ENCODE data around the gene MTERF4. TPM values are rescaled to one million over a fixed set of nuclear protein-coding genes. Genes with fewer than 3 reads are reported as not detected.

The MTERF4 gene
- total and polyA plus RNA-seq, 3 experiments from 2014 or later = 46.4 to 49.2 (median 48.0) TPM

DNA sequence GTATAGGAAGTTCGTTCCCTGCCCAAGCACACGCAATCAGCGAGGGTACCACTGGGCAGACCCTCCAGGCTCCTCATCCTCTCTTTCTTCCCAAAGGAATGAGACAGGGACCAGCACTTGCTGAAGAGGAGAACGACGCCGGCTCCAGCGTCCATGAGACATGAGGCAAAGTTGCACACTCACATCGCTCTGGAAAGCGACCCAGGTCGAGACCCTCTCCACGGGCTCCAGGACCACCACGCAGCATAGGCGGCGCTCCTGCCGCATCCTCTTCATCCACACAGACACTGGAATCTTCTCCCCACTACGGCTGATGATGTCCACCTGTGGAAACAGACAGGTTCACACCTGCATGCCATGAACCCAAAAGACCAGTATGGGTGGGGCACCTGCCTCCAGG, 36.4 kb upstream of the MTERF4 start:
- Histone ChIP-seq H3K4me3 (ENCODE audit: low read length) (no peak overlapping the region), H3K27me3 (ENCODE audit: insufficient read depth, low read length, poor library complexity, severe bottlenecking) (no peaks in the 10 kb centered on the region), H3K9me3 (ENCODE audit: low read length) (no peaks in the 10 kb centered on the region), H3K36me3 (ENCODE audit: insufficient read depth, low read length) (peaks cover 9% of the 10 kb centered on the region), H3K27ac (ENCODE audit: low read depth, low read length) (no peak overlapping the region), H3K4me1 (ENCODE audit: insufficient read depth, low read length) (no peaks in the 10 kb centered on the region)
- ChIA-PET POLR2A (no interaction called here), CTCF (interaction anchor here (1.5 kb wide), 1 partner anchor 14 kb away, joined by 4 read pairs; no protein-coding TSS in a partner anchor)
- peaks cover 0 to 1% (median under 1%) of the 10 kb centered on the region in 3 donors for H3K4me1 Mint-ChIP-seq
- H3K27me3 Mint-ChIP-seq = no peaks in the 10 kb centered on the region
- H3K27ac Mint-ChIP-seq = peak overlapping the region in 2 of 8 donors; percentile 26 to 31
- peaks cover 12 to 92% (median 15%) of the 10 kb centered on the region in 3 donors for H3K36me3 Mint-ChIP-seq
- no peak for DNase-seq
- H3K4me3 Mint-ChIP-seq = no peak overlapping the region
- H3K9me3 Mint-ChIP-seq = no peaks in the 10 kb centered on the region

DNA sequence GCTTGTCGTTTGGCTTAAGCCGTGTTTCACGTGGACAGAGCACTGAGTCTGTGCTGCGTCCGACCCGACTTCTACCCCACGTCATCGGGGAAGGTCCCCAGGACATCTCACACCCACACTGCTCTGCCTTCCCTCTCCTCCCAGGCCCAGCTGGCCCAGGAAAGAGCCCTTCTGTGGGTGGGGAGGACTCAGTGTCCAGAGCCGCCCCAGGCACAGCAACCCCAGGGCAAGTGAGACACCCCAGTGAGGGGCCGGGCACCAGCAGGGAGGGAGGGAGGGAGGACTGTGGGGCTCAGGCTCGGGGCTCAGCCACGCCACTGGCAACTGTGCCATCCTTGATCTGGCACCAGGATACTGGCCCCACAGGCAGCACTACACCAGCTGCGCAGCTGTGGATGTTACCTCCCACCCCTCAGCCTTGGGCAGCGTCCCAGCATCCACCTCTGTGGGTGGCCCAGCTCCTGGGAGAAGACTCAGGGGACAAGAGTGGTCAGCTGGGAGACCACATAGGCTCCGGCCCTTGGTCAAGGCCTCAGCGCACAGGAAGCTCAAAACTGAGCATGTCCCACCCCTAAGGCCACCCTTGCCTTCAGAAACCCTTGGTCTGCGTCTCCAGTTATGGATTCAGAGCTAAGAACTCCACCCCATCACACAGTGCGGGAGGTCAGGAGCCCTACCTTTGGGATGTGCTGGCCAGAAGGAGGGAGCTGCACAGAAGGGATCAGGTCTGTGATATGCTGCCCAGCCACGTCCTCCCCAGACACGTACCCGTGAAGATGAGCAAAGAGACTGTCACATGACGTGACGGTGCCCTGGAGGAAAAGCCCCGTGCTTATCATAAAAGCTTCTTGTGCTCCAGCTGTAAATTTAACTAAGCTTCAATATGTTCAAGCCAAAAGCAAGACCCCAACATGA, 35.4 kb upstream of the MTERF4 start:
- Histone ChIP-seq H3K27ac (ENCODE audit: low read depth, low read length) (no peak overlapping the region), H3K4me1 (ENCODE audit: insufficient read depth, low read length) (no peaks in the 10 kb centered on the region), H3K9me3 (ENCODE audit: low read length) (no peaks in the 10 kb centered on the region), H3K27me3 (ENCODE audit: insufficient read depth, low read length, poor library complexity, severe bottlenecking) (no peaks in the 10 kb centered on the region), H3K36me3 (ENCODE audit: insufficient read depth, low read length) (peaks cover 9% of the 10 kb centered on the region), H3K4me3 (ENCODE audit: low read length) (no peak overlapping the region)
- DNase-seq = no peak
- POLR2A ChIA-PET = no interaction called here
- Mint-ChIP-seq H3K27ac (peak overlapping the region in 1 of 8 donors; percentile 50), H3K4me3 (no peak overlapping the region), H3K9me3 (no peaks in the 10 kb centered on the region), H3K27me3 (no peaks in the 10 kb centered on the region), H3K4me1 (peaks cover 0 to 1% (median 0%) of the 10 kb centered on the region in 3 donors), H3K36me3 (peaks cover 12 to 94% (median 20%) of the 10 kb centered on the region in 3 donors)
- CTCF ChIA-PET = interaction anchor here (1.2 to 2.3 kb wide), 3 partner anchors 13 to 42 kb away, joined by 3 to 10 read pairs (median 4); partner anchors contain the start of genes PASK and PPP1R7

DNA sequence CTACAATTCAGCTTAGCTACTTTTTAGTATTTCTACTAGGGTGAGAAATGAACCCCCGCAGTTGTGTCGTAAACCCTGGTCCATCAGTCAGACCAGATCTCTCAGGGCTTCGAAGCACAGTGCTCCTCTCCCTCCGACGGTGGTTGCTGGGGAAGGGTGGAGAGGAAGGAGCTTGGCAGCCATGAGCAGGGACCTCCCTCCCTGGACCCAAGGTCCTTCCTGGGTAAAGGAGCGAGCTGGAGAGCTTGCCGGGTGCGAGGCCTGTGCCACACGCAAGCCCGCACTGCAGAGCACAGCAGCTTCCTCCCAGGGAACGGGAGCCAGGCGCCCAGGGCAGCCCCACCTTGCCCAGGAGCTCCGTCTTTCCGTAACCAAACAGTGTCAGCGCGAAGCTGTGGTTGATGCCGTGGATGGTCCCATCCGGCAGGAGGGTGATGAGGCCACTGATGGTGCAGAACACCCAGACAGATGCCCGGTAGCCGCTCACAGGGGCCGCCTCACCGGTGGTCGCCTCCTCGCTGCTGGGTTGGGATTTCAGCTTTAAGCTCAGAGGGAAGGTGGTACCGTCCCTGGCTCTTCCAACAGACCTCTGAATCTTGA, 34.7 kb upstream of the MTERF4 start:
- POLR2A ChIA-PET = interaction anchor here (1.1 kb wide), 1 partner anchor 26 kb away, joined by 3 read pairs; no protein-coding TSS in a partner anchor
- H3K27me3 ChIP-seq (ENCODE audit: insufficient read depth, low read length, poor library complexity, severe bottlenecking) = no peaks in the 10 kb centered on the region
- no peaks in the 10 kb centered on the region for H3K9me3 Mint-ChIP-seq
- no peaks in the 10 kb centered on the region for H3K27me3 Mint-ChIP-seq
- H3K9me3 ChIP-seq (ENCODE audit: low read length) = no peaks in the 10 kb centered on the region
- H3K4me3 Mint-ChIP-seq = no peak overlapping the region
- DNase-seq = no peak
- H3K4me3 ChIP-seq (ENCODE audit: low read length) = no peak overlapping the region
- H3K27ac Mint-ChIP-seq = peak overlapping the region in 1 of 8 donors; percentile 50
- peaks cover 7 to 90% (median 18%) of the 10 kb centered on the region in 3 donors for H3K36me3 Mint-ChIP-seq
- H3K4me1 Mint-ChIP-seq = no peaks in the 10 kb centered on the region
- no peaks in the 10 kb centered on the region for H3K4me1 ChIP-seq (ENCODE audit: insufficient read depth, low read length)
- H3K36me3 ChIP-seq (ENCODE audit: insufficient read depth, low read length) = peaks cover 9% of the 10 kb centered on the region
- no peak overlapping the region for H3K27ac ChIP-seq (ENCODE audit: low read depth, low read length)
- CTCF ChIA-PET = interaction anchor here (1.1 to 2.3 kb wide), 3 partner anchors 9 to 41 kb away, joined by 3 to 10 read pairs (median 3); partner anchors contain the start of genes PASK and PPP1R7

DNA sequence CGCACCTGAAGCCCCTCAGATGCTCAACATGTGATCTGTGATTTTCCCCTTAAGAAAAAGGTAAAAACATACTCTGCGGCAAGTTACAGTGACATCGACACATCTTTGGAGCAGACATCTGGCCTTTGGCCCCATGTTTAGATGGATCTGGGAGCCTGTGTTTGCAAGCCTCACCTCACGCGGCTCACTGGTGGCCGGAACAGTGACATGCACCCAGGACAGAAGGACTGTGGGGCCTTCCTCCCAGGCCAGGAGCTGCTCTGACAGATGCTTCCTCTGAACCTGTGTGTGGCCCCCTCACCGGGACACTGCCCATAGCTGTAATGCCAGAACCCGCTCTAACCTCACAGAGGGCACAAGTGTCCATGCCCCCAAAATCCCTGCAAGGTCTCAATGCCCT, 34.1 kb upstream of the MTERF4 start:
- no peak for DNase-seq
- Histone ChIP-seq H3K27me3 (ENCODE audit: insufficient read depth, low read length, poor library complexity, severe bottlenecking) (no peaks in the 10 kb centered on the region), H3K4me3 (ENCODE audit: low read length) (no peak overlapping the region), H3K4me1 (ENCODE audit: insufficient read depth, low read length) (no peaks in the 10 kb centered on the region), H3K36me3 (ENCODE audit: insufficient read depth, low read length) (peaks cover 9% of the 10 kb centered on the region), H3K9me3 (ENCODE audit: low read length) (no peaks in the 10 kb centered on the region), H3K27ac (ENCODE audit: low read depth, low read length) (no peak overlapping the region)
- no peak overlapping the region for H3K4me3 Mint-ChIP-seq
- H3K27ac Mint-ChIP-seq = peak overlapping the region in 1 of 8 donors; percentile 71
- no peaks in the 10 kb centered on the region for H3K27me3 Mint-ChIP-seq
- H3K9me3 Mint-ChIP-seq = no peaks in the 10 kb centered on the region
- H3K36me3 Mint-ChIP-seq = peaks cover 7 to 86% (median 18%) of the 10 kb centered on the region in 3 donors
- CTCF ChIA-PET = interaction anchor here (1.1 to 2.3 kb wide), 2 partner anchors 9 to 14 kb away, joined by 3 to 10 read pairs; partner anchors contain the start of genes PASK and PPP1R7
- no peaks in the 10 kb centered on the region for H3K4me1 Mint-ChIP-seq
- POLR2A ChIA-PET = interaction anchor here (1.0 to 1.1 kb wide), 2 partner anchors 15 to 26 kb away, joined by 3 read pairs; no protein-coding TSS in a partner anchor

DNA sequence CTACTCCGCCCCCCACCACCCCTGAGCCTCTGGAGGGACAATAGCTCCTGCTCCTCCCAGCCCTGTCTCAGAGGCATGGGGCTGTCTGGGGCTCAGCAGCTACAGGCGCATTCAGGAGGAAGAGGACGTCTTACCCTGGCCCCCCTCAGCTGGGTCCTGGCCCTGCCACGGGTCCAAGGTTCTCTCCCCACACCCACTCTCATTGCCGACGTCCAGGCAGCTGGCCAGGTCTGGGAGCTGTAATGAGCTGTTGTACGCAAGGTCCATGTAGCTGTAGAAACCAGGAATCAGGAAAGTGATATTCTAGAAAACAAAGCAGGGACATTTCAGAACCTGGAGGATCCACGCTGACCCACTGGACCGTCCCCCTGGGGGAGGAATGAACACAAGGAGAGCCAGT, 33.6 kb upstream of the MTERF4 start:
- H3K4me1 Mint-ChIP-seq = no peaks in the 10 kb centered on the region
- no peak overlapping the region for H3K27ac ChIP-seq (ENCODE audit: low read depth, low read length)
- no peak for DNase-seq
- H3K4me3 Mint-ChIP-seq = no peak overlapping the region
- no peaks in the 10 kb centered on the region for H3K9me3 ChIP-seq (ENCODE audit: low read length)
- peaks cover 6 to 84% (median 18%) of the 10 kb centered on the region in 3 donors for H3K36me3 Mint-ChIP-seq
- no peaks in the 10 kb centered on the region for H3K27me3 ChIP-seq (ENCODE audit: insufficient read depth, low read length, poor library complexity, severe bottlenecking)
- H3K36me3 ChIP-seq (ENCODE audit: insufficient read depth, low read length) = peaks cover 9% of the 10 kb centered on the region
- POLR2A ChIA-PET = interaction anchor here (1.0 to 1.1 kb wide), 2 partner anchors 15 to 25 kb away, joined by 3 read pairs; no protein-coding TSS in a partner anchor
- H3K27me3 Mint-ChIP-seq = no peaks in the 10 kb centered on the region
- H3K27ac Mint-ChIP-seq = peak overlapping the region in 2 of 8 donors; percentile 27 to 63
- no peaks in the 10 kb centered on the region for H3K4me1 ChIP-seq (ENCODE audit: insufficient read depth, low read length)
- H3K4me3 ChIP-seq (ENCODE audit: low read length) = no peak overlapping the region
- CTCF ChIA-PET = interaction anchor here (1.1 to 2.3 kb wide), 2 partner anchors 10 to 14 kb away, joined by 3 to 10 read pairs; partner anchors contain the start of genes PASK and PPP1R7
- H3K9me3 Mint-ChIP-seq = no peaks in the 10 kb centered on the region

DNA sequence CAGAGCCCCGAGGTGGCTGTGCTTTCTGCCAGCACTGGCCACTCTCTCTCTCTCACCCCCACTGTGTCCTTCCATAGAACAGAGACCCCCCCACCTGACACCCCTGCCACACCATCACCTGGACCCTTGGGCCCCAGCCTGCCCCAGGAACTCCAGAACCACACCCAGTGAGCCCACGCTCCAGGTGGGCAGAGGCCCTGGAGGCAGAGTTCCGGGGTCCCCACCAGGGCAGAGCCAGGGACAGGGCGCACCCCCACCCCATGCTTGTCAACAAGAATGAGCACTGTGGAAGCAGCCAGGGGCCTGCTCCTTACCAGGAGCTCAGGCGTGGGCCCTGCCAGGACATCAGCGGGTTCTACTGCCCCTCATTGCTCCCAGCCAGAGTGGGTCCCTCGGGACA, 32.6 kb upstream of the MTERF4 start:
- Histone ChIP-seq H3K9me3 (ENCODE audit: low read length) (no peaks in the 10 kb centered on the region), H3K27me3 (ENCODE audit: insufficient read depth, low read length, poor library complexity, severe bottlenecking) (no peaks in the 10 kb centered on the region), H3K27ac (ENCODE audit: low read depth, low read length) (no peak overlapping the region), H3K4me1 (ENCODE audit: insufficient read depth, low read length) (no peaks in the 10 kb centered on the region), H3K4me3 (ENCODE audit: low read length) (no peak overlapping the region), H3K36me3 (ENCODE audit: insufficient read depth, low read length) (peaks cover 9% of the 10 kb centered on the region)
- no peak for DNase-seq
- Mint-ChIP-seq H3K9me3 (no peaks in the 10 kb centered on the region), H3K27ac (no peak overlapping the region), H3K4me3 (no peak overlapping the region), H3K4me1 (no peaks in the 10 kb centered on the region), H3K27me3 (no peaks in the 10 kb centered on the region), H3K36me3 (peaks cover 4 to 85% (median 18%) of the 10 kb centered on the region in 3 donors)
- CTCF ChIA-PET = no interaction called here
- POLR2A ChIA-PET = interaction anchor here (0.6 kb wide), 1 partner anchor 507 kb away, joined by 3 read pairs; no protein-coding TSS in a partner anchor

DNA sequence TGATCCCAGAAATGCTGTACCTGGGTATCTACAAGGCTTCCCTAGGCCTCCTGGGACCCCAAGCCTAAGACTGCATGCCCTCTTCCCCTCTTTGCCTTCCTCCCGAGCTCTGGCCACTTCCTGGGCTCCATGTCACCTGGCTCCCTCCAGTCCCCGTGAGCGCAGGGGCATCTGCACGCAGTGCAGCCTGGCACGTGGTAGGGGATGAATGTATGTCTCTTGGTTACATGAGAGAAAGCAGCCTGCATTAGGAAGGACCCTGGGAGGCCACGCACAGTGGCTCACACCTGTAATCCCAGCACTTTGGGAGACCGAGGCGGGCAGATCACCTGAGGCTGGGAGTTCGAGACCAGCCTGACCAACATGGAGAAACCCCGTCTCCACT, 31.3 kb upstream of the MTERF4 start:
- ChIA-PET POLR2A (no interaction called here), CTCF (no interaction called here)
- no peak overlapping the region for H3K27ac ChIP-seq (ENCODE audit: low read depth, low read length)
- Mint-ChIP-seq H3K4me3 (no peak overlapping the region), H3K9me3 (no peaks in the 10 kb centered on the region), H3K4me1 (peaks cover under 1 to 9% (median 2%) of the 10 kb centered on the region in 3 donors), H3K27ac (peak overlapping the region in 1 of 8 donors; percentile 13), H3K27me3 (no peaks in the 10 kb centered on the region), H3K36me3 (peaks cover 4 to 75% (median 10%) of the 10 kb centered on the region in 3 donors)
- no peak for DNase-seq
- no peaks in the 10 kb centered on the region for H3K9me3 ChIP-seq (ENCODE audit: low read length)
- no peak overlapping the region for H3K4me3 ChIP-seq (ENCODE audit: low read length)
- peaks cover 1% of the 10 kb centered on the region for H3K4me1 ChIP-seq (ENCODE audit: insufficient read depth, low read length)
- no peaks in the 10 kb centered on the region for H3K27me3 ChIP-seq (ENCODE audit: insufficient read depth, low read length, poor library complexity, severe bottlenecking)
- peaks cover 5% of the 10 kb centered on the region for H3K36me3 ChIP-seq (ENCODE audit: insufficient read depth, low read length)

Data from CD8-positive, alpha-beta memory T cell (primary cell).